ENCODE data around the gene SLC25A13.

DNA sequence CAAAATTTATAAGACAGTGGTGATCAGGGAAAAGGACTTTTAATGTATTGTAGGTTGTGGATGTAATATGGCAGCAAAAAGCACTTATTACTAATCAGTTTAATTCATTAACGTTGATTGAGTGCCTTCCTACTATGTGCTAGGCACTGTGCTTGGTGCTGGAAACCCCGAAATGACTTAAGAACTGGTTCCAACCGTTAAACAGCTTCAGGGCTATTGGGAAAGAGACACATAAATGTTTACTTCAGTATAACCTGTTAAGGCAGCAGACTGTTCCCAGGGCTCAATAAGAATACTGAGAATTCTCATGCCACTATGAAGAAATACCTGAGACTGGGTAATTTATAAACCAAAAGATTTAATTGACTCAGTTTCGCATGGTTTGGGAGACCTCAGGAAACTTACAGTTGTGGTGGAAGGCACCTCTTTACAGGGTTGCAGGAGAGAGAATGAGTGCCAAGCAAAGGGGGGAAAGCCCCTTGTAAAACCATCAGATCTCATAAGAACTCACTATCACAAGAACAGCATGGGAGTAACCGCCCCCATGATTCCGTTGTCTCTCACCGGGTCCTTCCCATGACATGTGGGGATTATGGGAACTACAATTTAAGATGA lies 1.1 kb upstream of the SLC25A13 start:
- TF ChIP-seq, protein P1, sequence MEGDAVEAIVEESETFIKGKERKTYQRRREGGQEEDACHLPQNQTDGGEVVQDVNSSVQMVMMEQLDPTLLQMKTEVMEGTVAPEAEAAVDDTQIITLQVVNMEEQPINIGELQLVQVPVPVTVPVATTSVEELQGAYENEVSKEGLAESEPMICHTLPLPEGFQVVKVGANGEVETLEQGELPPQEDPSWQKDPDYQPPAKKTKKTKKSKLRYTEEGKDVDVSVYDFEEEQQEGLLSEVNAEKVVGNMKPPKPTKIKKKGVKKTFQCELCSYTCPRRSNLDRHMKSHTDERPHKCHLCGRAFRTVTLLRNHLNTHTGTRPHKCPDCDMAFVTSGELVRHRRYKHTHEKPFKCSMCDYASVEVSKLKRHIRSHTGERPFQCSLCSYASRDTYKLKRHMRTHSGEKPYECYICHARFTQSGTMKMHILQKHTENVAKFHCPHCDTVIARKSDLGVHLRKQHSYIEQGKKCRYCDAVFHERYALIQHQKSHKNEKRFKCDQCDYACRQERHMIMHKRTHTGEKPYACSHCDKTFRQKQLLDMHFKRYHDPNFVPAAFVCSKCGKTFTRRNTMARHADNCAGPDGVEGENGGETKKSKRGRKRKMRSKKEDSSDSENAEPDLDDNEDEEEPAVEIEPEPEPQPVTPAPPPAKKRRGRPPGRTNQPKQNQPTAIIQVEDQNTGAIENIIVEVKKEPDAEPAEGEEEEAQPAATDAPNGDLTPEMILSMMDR (IDR thresholded peaks at IDR 0.05; ENCODE audit: insufficient read depth, low read length), result no peak
- no peak for TF ChIP-seq POLR2AphosphoS5 (IDR thresholded peaks at IDR 0.05; ENCODE audit: low read depth)
- TF ChIP-seq GABPA (IDR thresholded peaks at IDR 0.05; ENCODE audit: low read depth), result no peak
- no peak for TF ChIP-seq REST (IDR thresholded peaks at IDR 0.05; ENCODE audit: insufficient replicate concordance, low read depth)
- TF ChIP-seq SPI1 (IDR thresholded peaks at IDR 0.05; ENCODE audit: borderline replicate concordance, low read depth), result no peak

Measured in HL-60 (cell line).